IMR-90 (cell line): ENCODE data around the gene GNB1L. TPM values are rescaled to one million over a fixed set of nuclear protein-coding genes. Genes with fewer than 3 reads are reported as not detected.

ENCODE experiments used
- ATAC-seq: fragments of 200-7000 bp; cut with Tn5 transposase; 2 replicates; pipeline ENCODE4 v1.9.1; 2020; ENCODE audit warnings: low read depth, mild to moderate bottlenecking, moderate library complexity
- BruUV-seq: library from RNA; stranded (reverse); fragments of 400-500 nt; replicated peaks from 2 replicates; lab custom pipeline; 2021; lab: Mats Ljungman, UMichigan
- CTCF ChIA-PET: fragments of 300-600 bp; formaldehyde crosslinking; extraction: SDS; loops from one replicate; lab custom pipeline; 2021; ENCODE audit warnings: antibody characterized with exemption; lab: Yijun Ruan, JAX
- POLR2A ChIA-PET: fragments of 300-600 bp; sonication (Branson Sonifier 250); formaldehyde crosslinking; loops from one replicate; lab custom pipeline; 2022; ENCODE audit warnings: antibody characterized with exemption; ENCODE audit not compliant: unreplicated experiment; lab: Charles Lee
- DNase-seq: peaks from one replicate; pipeline ENCODE4 v3.0.0; 2013
- H2AFZ ChIP-seq: replicated peaks from 2 replicates; pipeline ENCODE3; 2013; ENCODE audit warnings: low read length, mild to moderate bottlenecking; ENCODE audit not compliant: poor library complexity
- H2AK5ac ChIP-seq: 2 replicates; pipeline ENCODE4 v1.6.1; 2013; ENCODE audit warnings: low read depth, low read length, inconsistent platforms
- H2AK9ac ChIP-seq: replicated peaks from 2 replicates; pipeline ENCODE3; 2013; ENCODE audit warnings: mild to moderate bottlenecking, low read depth, low read length, moderate library complexity; ENCODE audit not compliant: poor library complexity
- H2BK120ac ChIP-seq: 2 replicates; pipeline ENCODE4 v1.6.1; 2013; ENCODE audit warnings: low read depth, low read length, inconsistent platforms
- H2BK15ac ChIP-seq: 3 replicates; pipeline ENCODE4 v1.6.1; 2013; ENCODE audit warnings: low read depth, low read length, inconsistent platforms
- H2BK20ac ChIP-seq: 2 replicates; pipeline ENCODE4 v1.6.1; 2013; ENCODE audit warnings: low read depth, mild to moderate bottlenecking, inconsistent platforms, low read length, moderate library complexity
- H2BK5ac ChIP-seq: 2 replicates; pipeline ENCODE4 v1.6.1; 2013; ENCODE audit warnings: mild to moderate bottlenecking, low read depth, low read length, inconsistent platforms; ENCODE audit not compliant: poor library complexity, severe bottlenecking
- H3K14ac ChIP-seq: replicated peaks from 2 replicates; pipeline ENCODE4 v1.6.1; 2013; ENCODE audit warnings: low read depth, low read length, inconsistent platforms
- H3K18ac ChIP-seq: 2 replicates; pipeline ENCODE4 v1.6.1; 2013; ENCODE audit warnings: low read depth, low read length, control low read depth
- H3K23ac ChIP-seq: 2 replicates; pipeline ENCODE4 v1.6.1; 2013; ENCODE audit warnings: low read depth, low read length, inconsistent platforms
- H3K27ac ChIP-seq: 2 replicates; pipeline ENCODE4 v1.5.1; 2013; ENCODE audit warnings: mild to moderate bottlenecking, control low read depth, low read length; ENCODE audit not compliant: insufficient read depth
- H3K27me3 ChIP-seq: 2 replicates; pipeline ENCODE4 v1.6.1; 2013; ENCODE audit warnings: low read length; ENCODE audit not compliant: control insufficient read depth, insufficient read depth
- H3K36me3 ChIP-seq: 2 replicates; pipeline ENCODE4 v1.6.1; 2013; ENCODE audit warnings: low read length, mixed read lengths; ENCODE audit not compliant: control insufficient read depth, insufficient read depth
- H3K4ac ChIP-seq: 2 replicates; pipeline ENCODE4 v1.6.1; 2013; ENCODE audit warnings: low read depth, low read length, inconsistent platforms
- H3K4me1 ChIP-seq: 2 replicates; pipeline ENCODE4 v1.6.1; 2013; ENCODE audit warnings: low read length, mixed read lengths; ENCODE audit not compliant: control insufficient read depth, insufficient read depth
- H3K4me2 ChIP-seq: 2 replicates; pipeline ENCODE4 v1.6.1; 2013; ENCODE audit warnings: low read depth, mild to moderate bottlenecking, control low read depth, low read length, moderate library complexity
- H3K4me3 ChIP-seq: 2 replicates; pipeline ENCODE4 v1.5.1; 2013; ENCODE audit warnings: low read depth, mild to moderate bottlenecking, control low read depth, low read length, moderate library complexity; ENCODE audit not compliant: insufficient read depth
- H3K56ac ChIP-seq: 2 replicates; pipeline ENCODE4 v1.6.1; 2013; ENCODE audit warnings: low read length, inconsistent platforms; ENCODE audit not compliant: insufficient read depth; ENCODE audit errors: extremely low read depth
- H3K79me1 ChIP-seq, 2 experiments: 2 replicates each; pipeline ENCODE4 v1.6.1; 2013; ENCODE audit warnings: low read length in 2 of 2, inconsistent platforms in 1 of 2, low read depth in 1 of 2
- H3K9ac ChIP-seq: 2 replicates; pipeline ENCODE4 v1.6.1; 2013; ENCODE audit warnings: low read depth, low read length, control low read depth
- H3K9me1 ChIP-seq: 2 replicates; pipeline ENCODE4 v1.6.1; 2013; ENCODE audit warnings: low read length, inconsistent platforms; ENCODE audit not compliant: insufficient read depth
- H3K9me3 ChIP-seq: 2 replicates; pipeline ENCODE4 v1.6.1; 2013; ENCODE audit warnings: low read length; ENCODE audit not compliant: control insufficient read depth, insufficient read depth
- H4K20me1 ChIP-seq: 2 replicates; pipeline ENCODE4 v1.6.1; 2013; ENCODE audit warnings: low read length, inconsistent platforms; ENCODE audit not compliant: insufficient read depth
- H4K5ac ChIP-seq: 2 replicates; pipeline ENCODE4 v1.6.1; 2013; ENCODE audit warnings: mild to moderate bottlenecking, low read depth, low read length, control low read depth
- H4K8ac ChIP-seq, 2 experiments: 2 replicates each; pipeline ENCODE4 v1.6.1; 2013; ENCODE audit warnings: low read depth in 2 of 2, low read length in 2 of 2, control low read depth in 1 of 2, inconsistent platforms in 1 of 2
- H4K91ac ChIP-seq: 2 replicates; pipeline ENCODE4 v1.6.1; 2013; ENCODE audit warnings: low read depth, low read length, inconsistent platforms; ENCODE audit not compliant: insufficient read depth
- BHLHE40 ChIP-seq: fragments of 150-350 bp; IDR thresholded peaks from 2 replicates; pipeline ENCODE4 v1.6.1; 2016; ENCODE audit warnings: mild to moderate bottlenecking, low read depth, low read length
- CEBPB ChIP-seq: IDR thresholded peaks from 2 replicates; pipeline ENCODE4 v1.6.1; 2012; ENCODE audit warnings: low read depth, low read length, improper control_type of control experiment
- CHD1 ChIP-seq: IDR thresholded peaks from 2 replicates; pipeline ENCODE4 v1.6.1; 2012; ENCODE audit warnings: low read depth, low read length, improper control_type of control experiment
- CTCF ChIP-seq: conservative IDR thresholded peaks from 2 replicates; pipeline ENCODE4 v1.5.1; 2012; ENCODE audit warnings: mild to moderate bottlenecking, low read depth, low read length, improper control_type of control experiment
- FOS ChIP-seq: fragments of 150-350 bp; IDR thresholded peaks from 2 replicates; pipeline ENCODE4 v1.6.1; 2016; ENCODE audit warnings: low read depth, low read length
- MAFK ChIP-seq: IDR thresholded peaks from 2 replicates; pipeline ENCODE4 v1.6.1; 2012; ENCODE audit warnings: low read depth, low read length, improper control_type of control experiment
- NFE2L2 ChIP-seq: fragments of 150-350 bp; IDR thresholded peaks from 2 replicates; pipeline ENCODE4 v1.6.1; 2016; ENCODE audit warnings: low read depth, mild to moderate bottlenecking, low read length
- POLR2A ChIP-seq: IDR thresholded peaks from 2 replicates; pipeline ENCODE4 v1.6.1; 2012; ENCODE audit warnings: mild to moderate bottlenecking, low read depth, low read length
- RAD21 ChIP-seq: IDR thresholded peaks from 2 replicates; pipeline ENCODE4 v1.6.1; 2012; ENCODE audit warnings: low read length, improper control_type of control experiment
- RFX5 ChIP-seq: IDR thresholded peaks from 2 replicates; pipeline ENCODE4 v1.8.0; 2012; ENCODE audit warnings: low read depth, mild to moderate bottlenecking, low read length, moderate library complexity
- SMC3 ChIP-seq: fragments of 150-350 bp; IDR thresholded peaks from 2 replicates; pipeline ENCODE4 v1.6.1; 2016; ENCODE audit warnings: low read depth, mild to moderate bottlenecking, antibody characterized with exemption, low read length, moderate library complexity
- USF2 ChIP-seq: fragments of 150-350 bp; IDR thresholded peaks from 2 replicates; pipeline ENCODE4 v1.6.1; 2017; ENCODE audit warnings: mild to moderate bottlenecking, antibody characterized with exemption, low read length, low read depth
- WGBS, 2 experiments: methylation state at CpG; one replicate each; pipeline versions ENCODE4 v1.1.5 to v1.1.7; 2013; ENCODE audit warnings: missing lambda C conversion rate in 2 of 2; ENCODE audit not compliant: insufficient read length in 1 of 2; ENCODE audit errors: extremely low coverage in 2 of 2; 5-methylcytosine and 5-hydroxymethylcytosine counted together
- dilution Hi-C: fragments of 300-500 bp; cut with HindIII; formaldehyde crosslinking; loops from one replicate; pipeline ENCODE4 v1.14.3; 2018; ENCODE audit warnings: low sequenced_read_pairs; ENCODE audit not compliant: unreplicated experiment
- in situ Hi-C: fragments of 300-500 bp; cut with MboI; formaldehyde crosslinking; loops from 3 replicates; pipeline ENCODE4 v1.14.3; 2019; ENCODE audit warnings: low sequenced_read_pairs, inconsistent platforms, mixed read lengths
- intact Hi-C: fragments of 100-400 bp; cut with micrococcal nuclease; formaldehyde crosslinking; loops from 2 replicates; pipeline ENCODE4 v1.10.0; 2022
- polyA plus RNA-seq, 3 experiments: library from polyadenylated mRNA; depleted of rRNA; stranded (reverse); fragments of >200 nt; gene quantifications; 2 replicates each; pipeline ENCODE4 v1.2.3, GENCODE V29; 2012; ENCODE audit warnings: low replicate concordance in 1 of 3
- total RNA-seq: library from RNA; depleted of rRNA; stranded (reverse); fragments of >200 nt; gene quantifications from 2 replicates; pipeline ENCODE4 v1.2.3, GENCODE V29; 2012

GNB1L gene
- total and polyA plus RNA-seq, 2 of the 4 experiments (the other 2 are of a cell fraction): 2.5 to 4.4 TPM

- BruUV-seq: no TSS peak
- Histone ChIP-seq H2BK20ac (no peak overlapping the region), H3K9me1 (no peaks in the 10 kb centered on the region), H4K20me1 (no peaks in the 10 kb centered on the region; the same call in 1 of the 2 replicates), H4K91ac (no peak overlapping the region), H3K36me3 (no peaks in the 10 kb centered on the region), H3K18ac (no peak overlapping the region), H3K4ac (no peak overlapping the region), H3K9me3 (peaks cover 4% of the 10 kb centered on the region; the same call in 1 of the 2 replicates), H2BK5ac (no peak overlapping the region), H2BK120ac (no peak overlapping the region), H3K79me1 (no peaks in the 10 kb centered on the region), H3K4me3 (no peak overlapping the region), H3K56ac (no peak overlapping the region), H3K23ac (no peak overlapping the region), H2AFZ (no peak overlapping the region), H2BK15ac (no peak overlapping the region), H3K4me2 (no peak overlapping the region), H2AK5ac (no peak overlapping the region), H3K27me3 (peaks cover 94% of the 10 kb centered on the region), H4K8ac (no peak overlapping the region), H3K4me1 (peaks cover 4% of the 10 kb centered on the region; the same call in 1 of the 2 replicates), H3K9ac (no peak overlapping the region), H3K14ac (no peak overlapping the region), H2AK9ac (peak overlapping the region; percentile 42), H3K27ac (no peak overlapping the region), H4K5ac (no peak overlapping the region)
- WGBS, 2 experiments: 68% methylated on average over 17 of the region's 34 CpGs; no CpG with 5 or more reads in 1 of the 2 experiments
- no peak for DNase-seq
- in situ Hi-C loops (no loop called here), dilution Hi-C loops (no loop called here), intact Hi-C loops (no loop called here)
- ChIA-PET POLR2A (interaction anchor here (0.5 kb wide), 1 partner anchor 87 kb away, joined by 4 read pairs; no protein-coding TSS in a partner anchor), CTCF (interaction anchor here (0.6 kb wide), 1 partner anchor 38 kb away, joined by 3 read pairs; no protein-coding TSS in a partner anchor)
- ATAC-seq: no peak
- TF ChIP-seq USF2 (no peak), POLR2A (no peak), CEBPB (no peak), CTCF (no peak), SMC3 (no peak), FOS (no peak), RAD21 (no peak), BHLHE40 (no peak), CHD1 (no peak), MAFK (no peak), NFE2L2 (no peak), RFX5 (no peak)
These were observed 91.9 kb downstream of the GNB1L start for GRCh38 chr22:19762568-19763457.
